BLaER1 (cell line): Measurements from ENCODE around the gene ERICH6.
"Not testable (repeated sequence)": the region's sequence is repeated elsewhere in the genome, so short reads cannot be mapped to it uniquely, and the experiment has no call there.

ENCODE experiments used
- H3K27ac ChIP-seq: shearing (Covaris generic); formaldehyde crosslinking; 2 replicates; pipeline ENCODE4 v1.8.1; 2022
- H3K27me3 ChIP-seq: shearing (Covaris generic); formaldehyde crosslinking; 2 replicates; pipeline ENCODE4 v1.8.1; 2022
- H3K36me3 ChIP-seq: shearing (Covaris generic); formaldehyde crosslinking; 2 replicates; pipeline ENCODE4 v1.8.1; 2022
- H3K4me1 ChIP-seq: shearing (Covaris generic); formaldehyde crosslinking; 2 replicates; pipeline ENCODE4 v1.8.1; 2022
- H3K4me2 ChIP-seq: shearing (Covaris generic); formaldehyde crosslinking; 2 replicates; pipeline ENCODE4 v1.8.1; 2022
- H3K4me3 ChIP-seq: shearing (Covaris generic); formaldehyde crosslinking; 2 replicates; pipeline ENCODE4 v1.8.1; 2022
- H3K9ac ChIP-seq: shearing (Covaris generic); formaldehyde crosslinking; 2 replicates; pipeline ENCODE4 v1.8.1; 2022
- H3K9me3 ChIP-seq: shearing (Covaris generic); formaldehyde crosslinking; 2 replicates; pipeline ENCODE4 v1.8.1; 2022
- H4K20me1 ChIP-seq: shearing (Covaris generic); formaldehyde crosslinking; 2 replicates; pipeline ENCODE4 v1.8.1; 2022
- Cebpa-rat ChIP-seq: shearing (Covaris generic); IDR thresholded peaks from 2 replicates; pipeline ENCODE4 v1.8.1; 2022

Gene ERICH6

GRCh38 chr3:150653110-150653561 is 50.6 kb downstream of the ERICH6 start:
- Histone ChIP-seq H3K4me2 (no peak overlapping the region), H3K36me3 (no peaks in the 10 kb centered on the region), H3K4me1 (no peaks in the 10 kb centered on the region), H3K4me3 (no peak overlapping the region), H3K9ac (no peak overlapping the region), H4K20me1 (no peaks in the 10 kb centered on the region), H3K9me3 (no peaks in the 10 kb centered on the region), H3K27me3 (no peaks in the 10 kb centered on the region), H3K27ac (no peak overlapping the region)
- TF ChIP-seq Cebpa-rat = no peak

GRCh38 chr3:150640256-150640655 is 63.5 kb downstream of the ERICH6 start:
- Histone ChIP-seq H3K27ac (no peak overlapping the region), H3K9ac (no peak overlapping the region), H3K4me1 (peaks cover 9% of the 10 kb centered on the region), H4K20me1 (no peaks in the 10 kb centered on the region), H3K9me3 (no peaks in the 10 kb centered on the region), H3K36me3 (no peaks in the 10 kb centered on the region), H3K27me3 (no peaks in the 10 kb centered on the region), H3K4me2 (no peak overlapping the region), H3K4me3 (no peak overlapping the region)
- no peak for TF ChIP-seq Cebpa-rat

GRCh38 chr3:150639262-150639661 is 64.5 kb downstream of the ERICH6 start:
- Histone ChIP-seq H3K36me3 (no peaks in the 10 kb centered on the region), H3K27me3 (no peaks in the 10 kb centered on the region), H3K4me2 (no peak overlapping the region), H3K9ac (no peak overlapping the region), H3K4me3 (no peak overlapping the region), H3K27ac (no peak overlapping the region), H3K4me1 (peaks cover 14% of the 10 kb centered on the region), H3K9me3 (no peaks in the 10 kb centered on the region), H4K20me1 (no peaks in the 10 kb centered on the region)
- TF ChIP-seq Cebpa-rat = no peak

GRCh38 chr3:150636258-150636657 is 67.5 kb downstream of the ERICH6 start:
- no peak overlapping the region for H3K27ac ChIP-seq
- H3K4me1 ChIP-seq = peaks cover 14% of the 10 kb centered on the region

GRCh38 chr3:150635526-150635925 is 68.2 kb downstream of the ERICH6 start:
- Histone ChIP-seq H4K20me1 (no peaks in the 10 kb centered on the region), H3K4me2 (peak overlapping the region; percentile 35), H3K4me1 (peaks cover 14% of the 10 kb centered on the region), H3K9me3 (no peaks in the 10 kb centered on the region), H3K4me3 (no peak overlapping the region), H3K27ac (peak overlapping the region; percentile 21; the same call in 1 of the 2 replicates), H3K9ac (peak overlapping the region; percentile 8; the same call in 1 of the 2 replicates), H3K27me3 (no peaks in the 10 kb centered on the region), H3K36me3 (peaks cover 22% of the 10 kb centered on the region)
- TF ChIP-seq Cebpa-rat = no peak

More at GRCh38 chr3:150636258-150636657, 67.5 kb downstream of the ERICH6 start:
- no peaks in the 10 kb centered on the region for H3K9me3 ChIP-seq
- no peak overlapping the region for H3K4me3 ChIP-seq
- H3K9ac ChIP-seq = no peak overlapping the region
- peaks cover 14% of the 10 kb centered on the region for H3K36me3 ChIP-seq
- no peak for TF ChIP-seq Cebpa-rat
- no peaks in the 10 kb centered on the region for H3K27me3 ChIP-seq
- H3K4me2 ChIP-seq = no peak overlapping the region
- no peaks in the 10 kb centered on the region for H4K20me1 ChIP-seq

- H3K4me2 ChIP-seq = peak overlapping the region; percentile 35
- H4K20me1 ChIP-seq = no peaks in the 10 kb centered on the region
- peak overlapping the region; percentile 21; the same call in 1 of the 2 replicates for H3K27ac ChIP-seq
- H3K4me1 ChIP-seq = peaks cover 14% of the 10 kb centered on the region
- H3K9me3 ChIP-seq = no peaks in the 10 kb centered on the region
- H3K36me3 ChIP-seq = peaks cover 25% of the 10 kb centered on the region
- H3K4me3 ChIP-seq = no peak overlapping the region
- 0 out of 2 replicates have a peak overlapping the region, but pooled peaks have one; percentile 8 for H3K9ac ChIP-seq
- TF ChIP-seq Cebpa-rat = no peak
- no peaks in the 10 kb centered on the region for H3K27me3 ChIP-seq
Observed at GRCh38 chr3:150635076-150635475, 68.6 kb downstream of the ERICH6 start.

- H3K4me1 ChIP-seq = peaks cover 14% of the 10 kb centered on the region
- H3K4me3 ChIP-seq = no peak overlapping the region
- no peak overlapping the region for H3K4me2 ChIP-seq
- H3K9ac ChIP-seq = no peak overlapping the region
- peaks cover 2% of the 10 kb centered on the region; the same call in 1 of the 2 replicates for H4K20me1 ChIP-seq
- no peaks in the 10 kb centered on the region for H3K27me3 ChIP-seq
- no peak overlapping the region for H3K27ac ChIP-seq
- no peak for TF ChIP-seq Cebpa-rat
- H3K36me3 ChIP-seq = peaks cover 52% of the 10 kb centered on the region
- no peaks in the 10 kb centered on the region for H3K9me3 ChIP-seq
Observed at GRCh38 chr3:150631515-150632221, 72.1 kb downstream of the ERICH6 start.

GRCh38 chr3:150627557-150627956 is 76.2 kb downstream of the ERICH6 start:
- H3K9me3 ChIP-seq = no peaks in the 10 kb centered on the region
- H3K27ac ChIP-seq = no peak overlapping the region
- no peak overlapping the region for H3K4me2 ChIP-seq
- no peak for TF ChIP-seq Cebpa-rat
- no peak overlapping the region for H3K4me3 ChIP-seq
- H3K36me3 ChIP-seq = peaks cover 67% of the 10 kb centered on the region
- peaks cover 38% of the 10 kb centered on the region for H4K20me1 ChIP-seq
- H3K27me3 ChIP-seq = no peaks in the 10 kb centered on the region
- H3K9ac ChIP-seq = no peak overlapping the region
- H3K4me1 ChIP-seq = no peaks in the 10 kb centered on the region

GRCh38 chr3:150626148-150626930 is 77.4 kb downstream of the ERICH6 start:
- Histone ChIP-seq H3K9ac (no peak overlapping the region), H3K27me3 (no peaks in the 10 kb centered on the region), H4K20me1 (peaks cover 50% of the 10 kb centered on the region), H3K4me1 (no peaks in the 10 kb centered on the region), H3K9me3 (no peaks in the 10 kb centered on the region), H3K36me3 (peaks cover 63% of the 10 kb centered on the region), H3K4me2 (no peak overlapping the region), H3K27ac (no peak overlapping the region), H3K4me3 (no peak overlapping the region)
- TF ChIP-seq Cebpa-rat = no peak

- TF ChIP-seq Cebpa-rat = no peak
- Histone ChIP-seq H3K27me3 (no peaks in the 10 kb centered on the region), H3K27ac (no peak overlapping the region), H3K4me3 (no peak overlapping the region), H4K20me1 (peaks cover 74% of the 10 kb centered on the region), H3K4me1 (no peaks in the 10 kb centered on the region), H3K9ac (no peak overlapping the region), H3K4me2 (no peak overlapping the region), H3K36me3 (peaks cover 50% of the 10 kb centered on the region), H3K9me3 (no peaks in the 10 kb centered on the region)
Observed at GRCh38 chr3:150623945-150624344, 79.8 kb downstream of the ERICH6 start.

GRCh38 chr3:150622955-150623354 is 80.8 kb downstream of the ERICH6 start:
- Histone ChIP-seq H4K20me1 (peaks cover 84% of the 10 kb centered on the region), H3K36me3 (peaks cover 54% of the 10 kb centered on the region)
- not testable (repeated sequence) for H3K4me2 ChIP-seq, H3K4me1 ChIP-seq, H3K27me3 ChIP-seq, H3K4me3 ChIP-seq, H3K9me3 ChIP-seq, H3K9ac ChIP-seq, H3K27ac ChIP-seq
